H9 (cell line): ENCODE data around the gene TSPYL2. TPM values are rescaled to one million over a fixed set of nuclear protein-coding genes. Genes with fewer than 3 reads are reported as not detected.

Experiments used
- DNase-seq: peaks from one replicate; pipeline ENCODE4 v3.0.0-alpha.2; 2017
- H2AFZ ChIP-seq: one replicate; pipeline ENCODE4 v1.6.1; 2013; ENCODE audit warnings: mild to moderate bottlenecking, low read length, control low read depth, moderate library complexity
- H2AK5ac ChIP-seq: 2 replicates; pipeline ENCODE4 v1.6.1; 2013; ENCODE audit warnings: low read length, control low read depth, mixed read lengths; ENCODE audit not compliant: insufficient read length
- H2BK120ac ChIP-seq: one replicate; pipeline ENCODE4 v1.6.1; 2013; ENCODE audit warnings: low read depth, mild to moderate bottlenecking, low read length, control low read depth, inconsistent platforms; ENCODE audit not compliant: poor library complexity, severe bottlenecking
- H2BK12ac ChIP-seq: 2 replicates; pipeline ENCODE4 v1.6.1; 2013; ENCODE audit warnings: low read length, control low read depth, mixed read lengths, low read depth; ENCODE audit not compliant: insufficient read length
- H2BK15ac ChIP-seq: 2 replicates; pipeline ENCODE4 v1.6.1; 2013; ENCODE audit warnings: low read depth, low read length, control low read depth
- H2BK20ac ChIP-seq: one replicate; pipeline ENCODE4 v1.6.1; 2013; ENCODE audit warnings: low read depth, mild to moderate bottlenecking, low read length, control low read depth, inconsistent platforms; ENCODE audit not compliant: poor library complexity, severe bottlenecking
- H2BK5ac ChIP-seq: 2 replicates; pipeline ENCODE4 v1.6.1; 2013; ENCODE audit warnings: low read length, control low read depth, mixed read lengths; ENCODE audit not compliant: insufficient read length
- H3K14ac ChIP-seq: 2 replicates; pipeline ENCODE4 v1.6.1; 2013; ENCODE audit warnings: low read length, control low read depth; ENCODE audit not compliant: insufficient read depth
- H3K18ac ChIP-seq: 2 replicates; pipeline ENCODE4 v1.6.1; 2013; ENCODE audit warnings: low read depth, mild to moderate bottlenecking, mixed read lengths, low read length, control low read depth; ENCODE audit not compliant: insufficient read length
- H3K23ac ChIP-seq: 2 replicates; pipeline ENCODE4 v1.6.1; 2013; ENCODE audit warnings: low read length, control low read depth, mixed read lengths, low read depth; ENCODE audit not compliant: insufficient read length
- H3K23me2 ChIP-seq: 2 replicates; pipeline ENCODE4 v1.6.1; 2013; ENCODE audit warnings: low read depth, mild to moderate bottlenecking, mixed read lengths, low read length, control low read depth; ENCODE audit not compliant: insufficient read length, poor library complexity, severe bottlenecking
- H3K27ac ChIP-seq: 2 replicates; pipeline ENCODE4 v1.5.1; 2013; ENCODE audit warnings: low read length, control low read depth, mixed read lengths, low read depth; ENCODE audit not compliant: insufficient read length
- H3K27me3 ChIP-seq: 2 replicates; pipeline ENCODE4 v1.6.1; 2013; ENCODE audit warnings: low read length, control low read depth, inconsistent platforms; ENCODE audit not compliant: insufficient read depth
- H3K4ac ChIP-seq: 2 replicates; pipeline ENCODE4 v1.6.1; 2013; ENCODE audit warnings: low read depth, mild to moderate bottlenecking, control low read depth, inconsistent platforms, low read length, moderate library complexity
- H3K4me1 ChIP-seq: 2 replicates; pipeline ENCODE4 v1.6.1; 2013; ENCODE audit warnings: low read length, control low read depth, inconsistent platforms; ENCODE audit not compliant: insufficient read depth
- H3K4me2 ChIP-seq: 2 replicates; pipeline ENCODE4 v1.6.1; 2013; ENCODE audit warnings: low read length, control low read depth, mixed read lengths; ENCODE audit not compliant: insufficient read length, insufficient read depth
- H3K56ac ChIP-seq: 2 replicates; pipeline ENCODE4 v1.6.1; 2013; ENCODE audit warnings: low read depth, mild to moderate bottlenecking, mixed read lengths, low read length, control low read depth; ENCODE audit not compliant: insufficient read length
- H3K79me1 ChIP-seq: 2 replicates; pipeline ENCODE4 v1.6.1; 2013; ENCODE audit warnings: low read depth, mild to moderate bottlenecking, moderate library complexity, low read length, control low read depth, inconsistent platforms; ENCODE audit not compliant: insufficient read depth, poor library complexity, severe bottlenecking
- H3K79me2 ChIP-seq: 2 replicates; pipeline ENCODE4 v1.6.1; 2013; ENCODE audit warnings: low read length, control low read depth, inconsistent platforms; ENCODE audit not compliant: insufficient read depth
- H3K9ac ChIP-seq: 2 replicates; pipeline ENCODE4 v1.6.1; 2013; ENCODE audit warnings: low read length, control low read depth, mixed read lengths; ENCODE audit not compliant: insufficient read length; ENCODE audit errors: extremely low read depth
- H3K9me3 ChIP-seq: one replicate; pipeline ENCODE4 v1.6.1; 2013; ENCODE audit warnings: low read depth, low read length, inconsistent platforms; ENCODE audit not compliant: control insufficient read depth
- H3T11ph ChIP-seq: one replicate; pipeline ENCODE4 v1.6.1; 2013; ENCODE audit warnings: mild to moderate bottlenecking, low read length, control low read depth, inconsistent platforms
- H4K20me1 ChIP-seq: one replicate; pipeline ENCODE4 v1.6.1; 2013; ENCODE audit not compliant: control insufficient read depth, insufficient read length, insufficient read depth
- H4K5ac ChIP-seq: 2 replicates; pipeline ENCODE4 v1.6.1; 2013; ENCODE audit warnings: low read depth, mild to moderate bottlenecking, mixed read lengths, low read length, control low read depth; ENCODE audit not compliant: insufficient read length
- H4K8ac ChIP-seq: replicated peaks from 2 replicates; pipeline ENCODE4 v1.6.1; 2013; ENCODE audit warnings: low read length, control low read depth, mixed read lengths, low read depth; ENCODE audit not compliant: insufficient read length
- H4K91ac ChIP-seq: 2 replicates; pipeline ENCODE4 v1.6.1; 2013; ENCODE audit warnings: low read depth, mild to moderate bottlenecking, moderate library complexity, mixed read lengths, low read length, control low read depth; ENCODE audit not compliant: insufficient read length
- H3K27ac Mint-ChIP-seq, 3 experiments: 2 replicates in 2 of 3; 3 replicates in 1 of 3; pipeline ENCODE4 v1.8.0; 2020 to 2021; ENCODE audit warnings: mixed read lengths in 3 of 3, mild to moderate bottlenecking in 1 of 3, moderate library complexity in 1 of 3
- H3K27me3 Mint-ChIP-seq: 2 replicates; pipeline ENCODE4 v1.8.0; 2021; ENCODE audit warnings: low read depth, mild to moderate bottlenecking, moderate library complexity, mixed read lengths
- H3K36me3 Mint-ChIP-seq, 3 experiments: 2 replicates in 2 of 3; 3 replicates in 1 of 3; pipeline ENCODE4 v1.8.0; 2020 to 2021; ENCODE audit warnings: low read depth in 3 of 3, mixed read lengths in 3 of 3; ENCODE audit not compliant: insufficient read depth in 1 of 3
- H3K4me1 Mint-ChIP-seq, 2 experiments: 2 replicates each; pipeline ENCODE4 v1.8.0; 2020; ENCODE audit warnings: mixed read lengths in 2 of 2
- H3K4me3 Mint-ChIP-seq, 2 experiments: 2 replicates in 1 of 2; 3 replicates in 1 of 2; pipeline ENCODE4 v1.8.0; 2020 to 2021; ENCODE audit warnings: mild to moderate bottlenecking in 2 of 2, mixed read lengths in 2 of 2, moderate library complexity in 1 of 2
- H3K9me3 Mint-ChIP-seq, 2 experiments: 2 replicates in 1 of 2; 3 replicates in 1 of 2; pipeline ENCODE4 v1.8.0; 2020; ENCODE audit warnings: mild to moderate bottlenecking in 2 of 2, mixed read lengths in 2 of 2, moderate library complexity in 1 of 2
- WGBS: extraction: QIAGEN DNeasy Blood & Tissue Kit; methylation state at CpG from one replicate; pipeline ENCODE4 v1.1.7; 2013; ENCODE audit warnings: missing lambda C conversion rate, low lambda C conversion rate, mixed read lengths; ENCODE audit not compliant: insufficient read length; ENCODE audit errors: extremely low coverage; 5-methylcytosine and 5-hydroxymethylcytosine counted together
- total RNA-seq: library from RNA; stranded (reverse); gene quantifications from 2 replicates; pipeline ENCODE4 v1.2.1, GENCODE V29; 2021
- TF ChIP-seq, protein P1 (sequence below): fragments of 200-600 bp; sonication (generic); conservative IDR thresholded peaks from 3 replicates; pipeline ENCODE4 v1.8.0; 2021; ENCODE audit warnings: antibody characterized with exemption, mild to moderate bottlenecking

Gene TSPYL2
- total RNA-seq, 1 experiment from 2014 or later: 24.6 TPM

DNA sequence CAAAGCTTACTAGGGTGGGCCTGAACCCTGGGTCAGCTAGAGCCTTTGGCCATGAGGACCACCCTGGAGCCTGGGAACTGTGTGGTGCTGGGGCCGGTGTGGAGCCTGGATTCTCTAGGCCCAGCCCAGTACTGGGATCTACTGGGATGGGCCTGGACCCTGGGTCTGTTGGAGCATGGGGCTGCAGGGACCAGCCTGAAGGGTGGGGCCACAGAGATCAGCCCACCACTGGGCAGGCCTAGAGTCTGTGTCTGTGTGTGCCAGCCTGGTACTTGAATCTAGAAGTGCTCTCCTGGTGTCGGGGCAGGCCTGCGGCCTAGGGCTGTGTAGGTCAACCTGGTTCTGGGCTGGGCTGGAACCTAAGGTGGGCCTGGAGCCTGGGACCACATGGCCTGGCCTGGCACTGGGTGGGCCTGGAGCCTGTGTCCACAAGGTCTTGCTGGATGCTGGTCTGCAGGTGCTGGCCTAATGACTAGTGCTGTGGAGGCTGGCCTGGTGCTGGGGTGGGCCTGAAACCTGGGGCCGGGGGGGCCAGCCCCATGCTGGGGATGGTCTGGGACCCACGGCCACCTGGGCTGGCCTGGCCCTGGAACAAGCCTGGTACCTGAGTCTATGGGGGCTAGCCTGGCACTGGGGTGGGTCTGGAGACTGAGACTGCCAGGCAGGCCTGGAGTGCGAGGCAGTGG, 32.8 kb downstream of the TSPYL2 start:
- no peaks in the 10 kb centered on the region for H3K79me1 ChIP-seq
- H3K14ac ChIP-seq: no peak overlapping the region; the same call in 1 of the 2 replicates
- no peak overlapping the region for H3K56ac ChIP-seq
- no peak overlapping the region for H4K5ac ChIP-seq
- no peak overlapping the region for H2BK12ac ChIP-seq
- H2BK15ac ChIP-seq: no peak overlapping the region
- no peak overlapping the region for H2AFZ ChIP-seq
- no peak overlapping the region for H3K4me2 ChIP-seq
- H3K79me2 ChIP-seq: no peaks in the 10 kb centered on the region
- H3K23me2 ChIP-seq: no peaks in the 10 kb centered on the region
- H4K91ac ChIP-seq: no peak overlapping the region
- no peak overlapping the region for H2BK5ac ChIP-seq
- Mint-ChIP-seq H3K4me3 (no peak overlapping the region), H3K9me3 (peaks cover 56 to 57% of the 10 kb centered on the region in 2 experiments), H3K36me3 (peaks cover 6 to 22% (median 18%) of the 10 kb centered on the region in 3 experiments; a peak in 4 of 7 replicates), H3K4me1 (peaks cover 3 to 4% of the 10 kb centered on the region in 2 experiments; a peak in 1 of 4 replicates), H3K27me3 (no peaks in the 10 kb centered on the region), H3K27ac (no peak overlapping the region)
- H3T11ph ChIP-seq: no peak overlapping the region
- no peak overlapping the region for H2BK20ac ChIP-seq
- no peak overlapping the region for H3K23ac ChIP-seq
- H3K27me3 ChIP-seq: no peaks in the 10 kb centered on the region
- H4K8ac ChIP-seq: no peak overlapping the region
- H3K4ac ChIP-seq: no peak overlapping the region
- no peak overlapping the region for H3K27ac ChIP-seq
- H3K4me1 ChIP-seq: no peaks in the 10 kb centered on the region
- peaks cover 51% of the 10 kb centered on the region for H3K9me3 ChIP-seq
- H3K9ac ChIP-seq: no peak overlapping the region
- WGBS: no CpG with 5 or more reads among the region's 6 CpGs
- no peak overlapping the region for H3K18ac ChIP-seq
- no peaks in the 10 kb centered on the region for H4K20me1 ChIP-seq
- H2AK5ac ChIP-seq: no peak overlapping the region
- H2BK120ac ChIP-seq: no peak overlapping the region
- DNase-seq: no peak
- TF ChIP-seq, protein P1, sequence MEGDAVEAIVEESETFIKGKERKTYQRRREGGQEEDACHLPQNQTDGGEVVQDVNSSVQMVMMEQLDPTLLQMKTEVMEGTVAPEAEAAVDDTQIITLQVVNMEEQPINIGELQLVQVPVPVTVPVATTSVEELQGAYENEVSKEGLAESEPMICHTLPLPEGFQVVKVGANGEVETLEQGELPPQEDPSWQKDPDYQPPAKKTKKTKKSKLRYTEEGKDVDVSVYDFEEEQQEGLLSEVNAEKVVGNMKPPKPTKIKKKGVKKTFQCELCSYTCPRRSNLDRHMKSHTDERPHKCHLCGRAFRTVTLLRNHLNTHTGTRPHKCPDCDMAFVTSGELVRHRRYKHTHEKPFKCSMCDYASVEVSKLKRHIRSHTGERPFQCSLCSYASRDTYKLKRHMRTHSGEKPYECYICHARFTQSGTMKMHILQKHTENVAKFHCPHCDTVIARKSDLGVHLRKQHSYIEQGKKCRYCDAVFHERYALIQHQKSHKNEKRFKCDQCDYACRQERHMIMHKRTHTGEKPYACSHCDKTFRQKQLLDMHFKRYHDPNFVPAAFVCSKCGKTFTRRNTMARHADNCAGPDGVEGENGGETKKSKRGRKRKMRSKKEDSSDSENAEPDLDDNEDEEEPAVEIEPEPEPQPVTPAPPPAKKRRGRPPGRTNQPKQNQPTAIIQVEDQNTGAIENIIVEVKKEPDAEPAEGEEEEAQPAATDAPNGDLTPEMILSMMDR: no peak
